Stimulated activated CD4-positive, alpha-beta T cell treated with anti-CD3 and anti-CD28 coated beads, Interleukin-4, amount 100 ng/mL, for 1 hour (primary cell): Measurements from ENCODE around the gene SYTL1.
A peak's percentile ranks its signal among the peaks of the same experiment; 100 is the strongest.
"Not testable (repeated sequence)": the region's sequence is repeated elsewhere in the genome, so short reads cannot be mapped to it uniquely, and the experiment has no call there.

Source experiments
- DNase-seq: peaks from one replicate; pipeline ENCODE4 v3.0.0-alpha.2; 2020

SYTL1 gene

GRCh38 chr1:27365372-27366112, 23.7 kb downstream of the SYTL1 start:
- peak; percentile 74 for DNase-seq

GRCh38 chr1:27366113-27366410, 24.2 kb downstream of the SYTL1 start:
- DNase-seq: peak; percentile 74

GRCh38 chr1:27366411-27367159, 24.8 kb downstream of the SYTL1 start, which contains the start of gene MAP3K6:
TSS of gene MAP3K6 (minus strand) at chr1:27366961. CDS start at chr1:27366597, 364 bp downstream.
- peak; percentile 38 for DNase-seq

- DNase-seq: no peak
These were observed 25.4 kb downstream of the SYTL1 start for GRCh38 chr1:27367160-27367650.

GRCh38 chr1:27368869-27369582, 27.2 kb downstream of the SYTL1 start:
- DNase-seq: no peak

GRCh38 chr1:27372022-27372807, 30.4 kb downstream of the SYTL1 start:
- DNase-seq: no peak

- no peak for DNase-seq
These were observed 31.2 kb downstream of the SYTL1 start for GRCh38 chr1:27372808-27373690.

- no peak for DNase-seq
These were observed 32.7 kb downstream of the SYTL1 start, which contains the start of gene FCN3 for GRCh38 chr1:27374362-27375086. TSS of gene FCN3 (minus strand) at chr1:27374824. CDS start at chr1:27374818, 6 bp downstream.

- no peak for DNase-seq
These were observed 36.1 kb downstream of the SYTL1 start for GRCh38 chr1:27377760-27378495.

GRCh38 chr1:27379564-27380122, 37.8 kb downstream of the SYTL1 start:
- no peak for DNase-seq

- DNase-seq: no peak
These were observed 38.4 kb downstream of the SYTL1 start for GRCh38 chr1:27380224-27380623.

- DNase-seq: no peak
These were observed 39.2 kb downstream of the SYTL1 start for GRCh38 chr1:27380766-27381733.

- no peak for DNase-seq
These were observed 40.3 kb downstream of the SYTL1 start for GRCh38 chr1:27381969-27382762.

- peak; percentile 52 for DNase-seq
These were observed 41.3 kb downstream of the SYTL1 start, which contains the start of gene CD164L2 for GRCh38 chr1:27383039-27383605. TSS of gene CD164L2 (minus strand) at chr1:27383333. CDS start at chr1:27383239, 94 bp downstream.

- DNase-seq: no peak
These were observed 41.8 kb downstream of the SYTL1 start for GRCh38 chr1:27383661-27384060.

- not testable (repeated sequence) for DNase-seq
These were observed 43.0 kb downstream of the SYTL1 start for GRCh38 chr1:27384797-27385196.
